Stimulated activated naive CD4-positive, alpha-beta T cell treated with Interleukin-2 at 50 U/mL for 16 hours (primary cell): Measurements from ENCODE around the gene TYROBP.
"Not testable (repeated sequence)": the region's sequence is repeated elsewhere in the genome, so short reads cannot be mapped to it uniquely, and the experiment has no call there.

Source experiments
- DNase-seq: peaks from one replicate; lab custom pipeline; 2025; lab: John Stamatoyannopoulos, UW

TYROBP gene

DNA sequence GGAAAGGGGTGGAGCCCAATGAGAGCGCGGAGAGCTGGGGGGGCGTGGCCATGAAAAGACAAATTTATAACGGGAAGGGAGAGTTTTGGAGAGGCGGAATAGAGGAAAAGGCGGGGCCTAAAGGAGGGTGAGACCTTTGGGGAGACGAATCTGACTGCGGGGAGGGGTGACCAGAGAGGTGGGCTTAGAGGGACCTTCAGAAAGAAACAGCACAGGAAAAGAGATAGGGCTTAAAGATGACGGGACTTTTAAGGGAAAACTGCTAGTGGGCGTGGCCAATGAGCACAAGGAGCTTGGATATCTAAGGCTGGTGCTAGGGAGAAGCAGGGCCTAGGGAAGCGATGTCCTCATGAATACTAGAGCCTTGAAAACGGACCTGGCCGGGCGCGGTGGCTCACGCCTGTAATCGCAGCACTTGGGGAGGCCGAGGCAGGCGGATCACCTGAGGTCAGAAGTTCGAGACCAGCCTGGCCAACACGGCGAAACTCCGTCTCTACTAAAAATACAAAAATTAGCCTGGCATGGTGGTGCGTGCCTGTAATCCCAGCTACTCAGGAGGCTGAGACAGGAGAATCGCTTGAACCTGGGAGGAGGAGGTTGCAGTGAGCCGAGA is 37.9 kb downstream of the TYROBP start:
- DNase-seq: not testable (repeated sequence)

DNA sequence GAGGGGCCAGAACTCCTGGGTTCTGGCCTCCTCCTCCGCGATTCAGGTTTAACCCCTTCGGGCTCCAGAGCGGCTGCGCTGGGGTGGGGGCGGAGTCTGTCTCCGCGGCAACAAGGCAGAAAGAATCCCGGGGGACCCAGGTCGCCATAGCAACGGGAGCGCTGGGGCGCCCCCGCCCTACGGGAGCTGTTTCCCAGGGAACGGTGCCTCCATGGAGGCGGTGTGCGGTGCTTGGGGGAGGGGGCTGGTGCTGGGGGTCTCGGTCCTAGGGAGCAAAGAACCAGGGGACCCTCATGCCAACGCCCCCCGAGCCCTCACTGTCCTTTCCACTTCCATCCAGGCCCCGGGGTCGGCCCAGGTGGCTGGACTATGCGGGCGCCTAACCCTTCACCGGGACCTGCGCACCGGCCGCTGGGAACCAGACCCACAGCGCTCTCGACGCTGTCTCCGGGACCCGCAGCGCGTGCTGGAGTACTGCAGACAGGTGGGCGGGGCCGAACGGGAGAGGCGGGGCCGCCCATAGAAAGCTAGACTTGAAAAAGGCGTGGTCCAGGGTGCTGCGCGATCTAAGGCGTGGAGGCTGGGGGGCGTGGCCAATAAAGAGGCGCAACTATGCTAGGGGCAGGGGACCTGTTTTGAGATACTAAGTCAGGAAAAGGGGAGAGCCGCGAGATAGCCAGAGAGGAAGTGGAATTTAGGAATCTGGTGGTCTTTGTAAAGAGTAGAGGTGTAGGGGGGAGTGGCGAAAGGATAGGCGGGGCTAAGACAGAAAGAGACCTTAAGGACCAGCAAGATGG is 38.6 kb downstream of the TYROBP start:
- DNase-seq: peak; percentile 78

DNA sequence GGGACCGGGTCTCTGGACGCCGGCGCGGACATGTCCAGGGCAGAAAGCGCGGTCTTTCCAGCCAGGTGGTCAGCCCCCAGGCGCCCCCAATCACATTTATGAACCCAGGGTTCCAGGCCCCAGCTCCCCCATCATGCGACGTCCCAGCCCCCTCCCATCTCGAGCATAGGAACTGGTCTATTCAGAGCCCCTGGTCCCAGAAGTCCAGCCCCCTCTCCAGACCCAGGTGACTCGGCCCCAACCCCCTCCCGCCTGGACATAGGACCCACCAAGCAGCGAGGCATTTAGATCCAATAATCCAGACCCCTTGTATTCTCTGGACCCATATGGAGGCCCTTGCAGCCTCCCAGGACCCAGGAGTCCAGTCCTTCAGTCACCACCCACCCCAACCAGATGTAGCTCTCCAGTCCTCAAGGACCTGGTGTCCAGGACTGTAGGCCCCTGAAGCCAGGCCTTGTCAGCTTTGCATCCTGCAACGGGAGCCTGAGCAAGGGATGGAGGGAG is 39.2 kb downstream of the TYROBP start:
- DNase-seq: no peak

DNA sequence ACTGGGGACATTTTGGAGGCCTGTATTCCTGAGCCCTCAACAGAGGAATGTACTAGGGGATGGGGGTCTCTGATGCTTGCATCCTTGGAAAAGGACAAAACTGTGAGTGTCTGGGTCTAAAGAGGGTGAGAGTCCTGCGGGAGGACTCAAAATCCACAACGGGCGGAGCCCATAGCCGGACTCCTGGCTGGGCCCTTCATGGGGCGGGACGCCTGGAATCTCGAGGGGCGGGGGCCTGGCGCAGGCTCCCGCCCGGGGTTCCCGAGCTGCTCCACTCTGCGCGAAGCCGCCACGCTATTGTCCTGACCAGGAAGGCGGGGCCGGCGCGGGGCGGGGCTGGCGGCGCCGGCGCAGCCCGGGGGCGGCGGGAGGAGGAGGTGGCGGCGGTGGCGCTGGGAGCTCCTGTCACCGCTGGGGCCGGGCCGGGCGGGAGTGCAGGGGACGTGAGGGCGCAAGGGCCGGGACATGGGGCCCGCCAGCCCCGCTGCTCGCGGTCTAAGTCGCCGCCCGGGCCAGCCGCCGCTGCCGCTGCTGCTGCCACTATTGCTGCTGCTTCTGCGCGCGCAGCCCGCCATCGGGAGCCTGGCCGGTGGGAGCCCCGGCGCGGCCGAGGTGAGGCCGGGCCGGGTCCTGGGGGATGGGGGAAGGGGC is 39.8 kb downstream of the TYROBP start, which contains the start of gene APLP1:
TSS of gene APLP1 (plus strand) at position 403 of the 651 bp plus-strand sequence. CDS start at position 466, 63 bp downstream.
- peak; percentile 75 for DNase-seq

DNA sequence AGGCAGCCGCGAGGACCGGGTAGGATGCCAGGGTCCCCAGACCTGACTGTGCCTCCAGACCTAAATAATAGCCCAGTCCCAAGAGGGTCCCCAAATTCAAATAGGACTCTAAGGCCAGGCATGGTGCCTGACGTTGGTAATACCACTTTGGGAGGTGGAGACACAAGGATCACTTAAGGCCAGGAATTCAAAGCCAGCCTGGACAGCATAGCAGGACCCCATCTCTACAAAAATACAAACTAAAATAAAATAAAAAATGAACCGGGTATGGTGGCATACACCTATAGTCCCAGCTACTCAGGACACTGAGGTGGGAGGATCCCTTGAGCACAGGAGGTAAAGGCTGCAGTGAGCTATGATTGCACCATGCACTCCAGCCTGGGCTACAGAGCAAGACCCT is 45.1 kb downstream of the TYROBP start:
- DNase-seq: no peak

DNA sequence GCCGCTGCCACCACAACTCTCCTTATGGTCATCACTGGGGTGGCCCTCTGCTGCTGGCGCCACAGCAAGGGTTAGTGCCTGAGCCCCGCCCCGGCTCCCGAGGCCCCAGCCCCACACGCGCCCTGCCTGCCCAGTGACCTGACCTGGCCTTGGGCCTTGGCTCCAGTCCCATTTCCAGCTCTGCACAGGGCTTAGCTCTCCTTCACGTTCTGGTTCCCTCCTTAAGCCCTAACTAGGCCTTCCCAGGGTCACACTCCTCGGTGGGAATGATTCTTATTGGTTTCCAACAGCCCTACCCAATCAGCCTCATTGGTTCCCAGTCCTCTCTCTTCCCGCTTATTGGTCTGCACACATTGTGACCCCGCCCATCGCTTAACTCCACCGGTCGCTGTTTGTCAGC is 45.6 kb downstream of the TYROBP start:
- DNase-seq: no peak

DNA sequence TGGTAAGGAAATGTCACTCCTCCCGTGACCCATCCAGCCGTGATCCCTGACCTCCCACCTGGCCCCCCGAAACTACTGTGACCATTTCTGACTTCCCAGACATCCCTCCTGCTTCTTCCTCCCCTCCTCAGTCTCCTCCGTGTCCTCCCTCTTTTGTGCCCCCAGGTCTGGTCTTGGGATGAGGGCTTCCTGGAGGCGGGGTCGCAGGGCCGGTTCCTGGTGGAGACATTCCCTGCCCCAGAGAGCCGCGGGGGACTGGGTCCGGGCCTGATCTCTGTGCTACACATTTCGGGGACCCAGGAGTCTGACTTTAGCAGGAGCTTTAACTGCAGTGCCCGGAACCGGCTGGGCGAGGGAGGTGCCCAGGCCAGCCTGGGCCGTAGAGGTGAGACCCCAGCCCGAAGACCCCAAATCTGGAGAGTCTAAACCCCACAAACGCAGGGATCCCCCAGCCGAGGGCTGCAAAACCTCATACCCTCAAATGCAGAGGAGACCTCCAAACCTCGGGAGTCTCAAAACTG is 46.4 kb downstream of the TYROBP start:
- no peak for DNase-seq

DNA sequence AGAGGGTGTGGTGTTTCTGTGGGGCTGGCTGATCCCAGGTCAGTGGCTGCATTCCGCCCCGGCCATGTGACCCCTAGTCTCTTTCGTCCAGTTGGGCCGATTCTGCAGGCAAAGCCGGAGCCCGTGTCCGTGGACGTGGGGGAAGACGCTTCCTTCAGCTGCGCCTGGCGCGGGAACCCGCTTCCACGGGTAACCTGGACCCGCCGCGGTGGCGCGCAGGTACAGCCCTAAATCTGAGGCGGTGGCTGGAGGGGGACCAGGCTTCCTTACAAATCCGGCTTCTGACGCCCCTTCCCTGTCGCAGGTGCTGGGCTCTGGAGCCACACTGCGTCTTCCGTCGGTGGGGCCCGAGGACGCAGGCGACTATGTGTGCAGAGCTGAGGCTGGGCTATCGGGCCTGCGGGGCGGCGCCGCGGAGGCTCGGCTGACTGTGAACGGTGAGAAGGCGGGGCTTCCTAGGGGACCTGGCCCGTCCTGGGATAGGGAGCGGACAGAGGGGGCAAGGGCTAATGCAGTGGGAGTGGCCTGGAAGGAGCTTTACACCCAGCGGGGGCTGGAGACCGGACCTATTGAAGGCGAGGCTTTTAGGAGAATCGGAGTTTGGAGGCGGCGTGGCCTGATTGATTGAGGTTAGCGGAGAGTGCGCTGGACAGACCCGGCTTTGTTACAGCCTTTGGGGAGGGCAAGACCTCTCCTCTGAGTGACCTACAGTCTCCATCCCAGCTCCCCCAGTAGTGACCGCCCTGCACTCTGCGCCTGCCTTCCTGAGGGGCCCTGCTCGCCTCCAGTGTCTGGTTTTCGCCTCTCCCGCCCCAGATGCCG is 47.1 kb downstream of the TYROBP start:
- DNase-seq: no peak

DNA sequence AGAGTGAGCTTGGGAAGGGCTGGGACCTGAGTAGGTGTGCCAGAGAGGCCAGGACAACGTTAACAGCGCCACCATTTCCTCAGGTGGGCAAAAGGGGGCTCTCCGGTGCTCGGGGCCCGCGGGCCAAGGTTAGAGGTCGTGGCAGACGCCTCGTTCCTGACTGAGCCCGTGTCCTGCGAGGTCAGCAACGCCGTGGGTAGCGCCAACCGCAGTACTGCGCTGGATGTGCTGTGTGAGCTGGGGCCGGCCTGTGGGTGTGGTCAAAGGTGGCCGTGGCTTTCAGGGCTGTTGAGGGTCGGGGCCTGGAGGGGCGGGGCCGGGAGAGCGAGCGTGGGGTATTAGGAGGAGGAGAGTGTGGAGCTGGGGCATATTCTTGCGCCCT is 47.7 kb downstream of the TYROBP start:
- no peak for DNase-seq

DNA sequence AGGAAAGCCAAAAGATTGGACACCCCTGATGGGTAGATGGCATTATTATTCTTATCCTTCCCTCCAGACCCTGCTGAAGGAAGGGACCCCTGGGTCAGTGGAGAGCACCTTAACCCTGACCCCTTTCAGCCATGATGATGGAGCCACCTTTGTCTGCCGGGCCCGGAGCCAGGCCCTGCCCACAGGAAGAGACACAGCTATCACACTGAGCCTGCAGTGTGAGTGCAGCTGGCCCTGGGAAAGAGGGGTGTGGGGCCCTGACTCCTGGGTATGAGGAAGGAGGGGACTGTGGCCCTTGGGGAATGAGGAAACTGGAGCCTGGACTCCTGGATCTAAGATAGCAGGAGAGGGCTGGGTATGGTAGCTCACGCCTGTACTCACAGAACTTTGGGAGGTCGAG is 48.7 kb downstream of the TYROBP start:
- no peak for DNase-seq

DNA sequence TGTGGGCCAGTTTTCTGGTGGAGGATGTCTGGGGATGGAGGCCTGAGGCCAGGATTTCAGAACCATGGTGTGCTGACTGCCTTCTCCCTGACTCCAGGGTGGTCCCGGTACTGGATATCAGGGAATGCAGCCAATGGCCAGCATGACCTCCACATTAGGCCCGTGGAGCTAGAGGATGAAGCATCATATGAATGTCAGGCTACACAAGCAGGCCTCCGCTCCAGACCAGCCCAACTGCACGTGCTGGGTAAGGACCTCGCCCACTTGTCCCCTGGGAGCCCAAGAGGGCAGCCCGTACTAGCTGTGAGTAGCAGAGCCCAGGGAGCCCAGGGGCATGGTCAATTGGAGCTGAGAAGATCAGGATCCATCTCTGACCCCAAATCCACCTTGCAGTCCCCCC is 49.8 kb downstream of the TYROBP start:
- no peak for DNase-seq

DNA sequence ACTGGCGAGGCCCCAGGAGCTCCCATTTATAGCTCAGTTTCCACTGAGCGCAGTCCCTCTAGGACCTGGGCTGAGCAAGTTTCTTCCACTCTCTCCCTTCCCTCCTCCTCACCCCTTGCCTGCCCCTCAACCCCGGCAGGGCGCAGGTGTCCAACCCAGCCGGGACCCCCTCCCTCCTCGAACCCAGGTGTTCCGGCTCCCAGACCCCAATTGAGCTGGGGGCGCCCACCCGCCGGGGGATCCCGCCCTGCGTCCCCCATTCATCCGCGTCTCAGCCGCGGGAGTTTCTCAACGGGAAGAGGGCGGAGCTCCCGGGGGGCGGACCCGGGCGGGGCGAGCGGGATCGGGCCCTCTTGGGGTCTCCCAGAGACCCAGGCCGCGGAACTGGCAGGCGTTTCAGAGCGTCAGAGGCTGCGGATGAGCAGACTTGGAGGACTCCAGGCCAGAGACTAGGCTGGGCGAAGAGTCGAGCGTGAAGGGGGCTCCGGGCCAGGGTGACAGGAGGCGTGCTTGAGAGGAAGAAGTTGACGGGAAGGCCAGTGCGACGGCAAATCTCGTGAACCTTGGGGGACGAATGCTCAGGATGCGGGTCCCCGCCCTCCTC is 51.4 kb downstream of the TYROBP start, which contains the start of gene KIRREL2:
TSS of gene KIRREL2 (plus strand) at position 366 of the 604 bp plus-strand sequence. CDS start at position 575, 209 bp downstream.
- DNase-seq: peak; percentile 17
